Fibroblast of mammary gland (primary cell): ENCODE results near the gene LRMDA.

Experiments
- DNase-seq: peaks from one replicate; pipeline ENCODE4 v3.0.0-alpha.2; 2010; ENCODE audit warnings: low read depth
- H3K4me3 ChIP-seq: 2 replicates; pipeline ENCODE4 v1.5.1; 2011; ENCODE audit warnings: low read depth, mild to moderate bottlenecking, low read length, moderate library complexity; ENCODE audit not compliant: control insufficient read depth
- TF ChIP-seq, protein P1 (sequence below): conservative IDR thresholded peaks from 2 replicates; pipeline ENCODE4 v1.5.1; 2011; ENCODE audit warnings: low read depth, low read length, inconsistent platforms; ENCODE audit not compliant: control insufficient read depth, insufficient read depth

LRMDA gene

DNA sequence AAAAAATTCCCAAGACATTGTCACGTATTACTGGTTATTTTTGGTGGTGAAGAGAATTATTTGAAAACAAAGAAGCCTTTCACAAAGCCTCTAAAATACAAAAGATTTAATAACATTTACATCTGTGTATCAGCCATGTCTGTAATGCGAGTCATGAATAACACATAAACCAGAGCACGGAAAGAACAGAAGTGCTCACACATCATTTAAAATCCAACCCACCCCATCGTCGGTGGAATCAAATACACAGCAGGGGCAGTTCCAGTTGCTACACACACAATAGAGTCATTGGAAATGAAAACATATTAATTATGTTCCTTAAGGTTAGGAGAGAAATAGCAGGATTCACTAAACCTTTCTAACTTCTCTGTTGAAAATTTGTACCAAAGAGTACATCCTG, 1108.9 kb downstream of the LRMDA start:
- no peak for DNase-seq
- TF ChIP-seq, protein P1, sequence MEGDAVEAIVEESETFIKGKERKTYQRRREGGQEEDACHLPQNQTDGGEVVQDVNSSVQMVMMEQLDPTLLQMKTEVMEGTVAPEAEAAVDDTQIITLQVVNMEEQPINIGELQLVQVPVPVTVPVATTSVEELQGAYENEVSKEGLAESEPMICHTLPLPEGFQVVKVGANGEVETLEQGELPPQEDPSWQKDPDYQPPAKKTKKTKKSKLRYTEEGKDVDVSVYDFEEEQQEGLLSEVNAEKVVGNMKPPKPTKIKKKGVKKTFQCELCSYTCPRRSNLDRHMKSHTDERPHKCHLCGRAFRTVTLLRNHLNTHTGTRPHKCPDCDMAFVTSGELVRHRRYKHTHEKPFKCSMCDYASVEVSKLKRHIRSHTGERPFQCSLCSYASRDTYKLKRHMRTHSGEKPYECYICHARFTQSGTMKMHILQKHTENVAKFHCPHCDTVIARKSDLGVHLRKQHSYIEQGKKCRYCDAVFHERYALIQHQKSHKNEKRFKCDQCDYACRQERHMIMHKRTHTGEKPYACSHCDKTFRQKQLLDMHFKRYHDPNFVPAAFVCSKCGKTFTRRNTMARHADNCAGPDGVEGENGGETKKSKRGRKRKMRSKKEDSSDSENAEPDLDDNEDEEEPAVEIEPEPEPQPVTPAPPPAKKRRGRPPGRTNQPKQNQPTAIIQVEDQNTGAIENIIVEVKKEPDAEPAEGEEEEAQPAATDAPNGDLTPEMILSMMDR: no peak
- H3K4me3 ChIP-seq: no peak overlapping the region

DNA sequence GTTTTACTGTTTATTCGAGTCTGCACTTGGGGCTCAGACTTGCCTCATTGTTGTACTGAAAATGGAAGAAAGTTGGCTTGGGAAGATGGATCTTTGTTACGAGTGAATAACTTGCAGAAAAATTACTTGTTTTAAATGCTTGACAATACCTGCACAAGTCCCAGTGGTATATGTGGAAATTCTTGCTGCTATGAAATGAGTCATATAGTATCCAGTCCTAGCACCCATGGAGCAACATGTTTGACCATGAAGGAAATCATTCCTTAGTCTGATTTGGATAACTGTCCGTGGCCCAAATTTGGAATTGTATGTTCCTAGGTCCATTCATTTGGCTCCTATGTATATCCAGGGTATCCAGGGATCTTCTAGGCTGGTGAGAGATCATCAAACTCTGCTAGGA, 1109.4 kb downstream of the LRMDA start:
- DNase-seq: peak; percentile 8
- TF ChIP-seq, protein P1: no peak
- H3K4me3 ChIP-seq: no peak overlapping the region

DNA sequence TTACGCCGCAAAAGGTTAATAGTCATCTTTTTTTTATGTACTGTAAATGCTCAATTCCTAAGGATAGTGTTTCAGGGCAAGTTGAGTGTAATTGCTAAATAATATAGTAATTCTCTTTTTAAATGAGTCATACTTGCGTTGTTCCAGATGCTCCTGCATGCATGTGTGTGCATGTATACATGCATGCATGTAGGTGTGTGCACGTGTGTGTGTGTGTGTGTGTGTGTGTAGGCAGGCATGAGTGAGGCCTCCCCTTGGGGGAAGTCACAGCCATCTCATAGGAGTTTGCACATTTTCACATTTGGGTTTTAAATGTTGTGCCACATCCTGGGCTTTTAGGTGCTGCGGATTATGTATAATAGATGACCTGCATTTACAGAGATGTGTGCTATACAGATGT, 1110.4 kb downstream of the LRMDA start:
- no peak overlapping the region for H3K4me3 ChIP-seq
- no peak for DNase-seq
- TF ChIP-seq, protein P1: no peak

DNA sequence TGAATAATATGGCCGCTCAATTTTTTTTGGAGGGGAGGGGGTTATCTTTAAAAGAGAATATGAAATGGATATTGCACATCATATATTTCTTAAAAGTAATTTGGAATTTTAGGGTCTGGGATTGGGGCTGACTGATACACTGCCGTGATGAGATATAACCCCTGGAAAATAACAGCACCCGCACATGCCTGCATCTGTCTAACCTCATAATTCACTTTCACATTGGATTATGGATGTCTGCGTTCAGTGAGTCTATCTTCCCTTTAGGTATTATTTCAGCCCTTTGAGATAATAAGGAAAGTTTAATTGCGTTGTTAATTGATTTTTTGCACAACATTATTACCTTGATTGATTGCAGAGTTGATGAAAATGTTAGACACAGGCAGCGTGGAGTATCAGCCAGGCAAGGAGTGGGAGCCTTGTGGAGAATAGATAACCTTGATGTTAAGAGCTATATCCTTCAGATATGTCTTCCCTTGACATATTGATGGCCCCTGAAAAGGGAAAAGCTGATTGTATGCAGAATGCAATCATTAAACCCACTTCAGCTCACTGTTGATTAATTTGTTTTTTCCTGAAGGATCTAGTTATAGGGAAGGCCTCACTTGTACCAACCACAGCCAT, 1111.0 kb downstream of the LRMDA start:
- TF ChIP-seq, protein P1: no peak
- DNase-seq: no peak
- H3K4me3 ChIP-seq: no peak overlapping the region

DNA sequence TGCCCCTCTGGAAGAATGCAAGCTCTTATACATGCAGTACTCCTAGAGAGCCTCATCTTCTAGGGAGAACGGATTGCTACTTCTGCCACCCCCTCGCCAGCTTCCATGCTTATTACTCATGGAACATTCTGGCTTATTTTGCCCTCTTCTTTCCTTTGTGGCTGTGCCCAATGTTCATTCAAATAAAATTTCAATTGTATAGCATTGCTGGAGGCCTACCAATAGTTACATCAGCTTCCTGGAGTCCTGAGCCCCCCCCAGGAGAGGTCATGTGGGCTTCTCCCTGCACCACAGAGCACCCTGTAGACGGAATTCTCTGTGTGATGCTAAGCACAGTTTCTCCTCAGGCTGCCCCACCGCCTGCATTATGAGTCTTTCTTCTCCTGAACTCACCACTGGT, 1112.2 kb downstream of the LRMDA start:
- TF ChIP-seq, protein P1: no peak
- peak; percentile 22 for DNase-seq

DNA sequence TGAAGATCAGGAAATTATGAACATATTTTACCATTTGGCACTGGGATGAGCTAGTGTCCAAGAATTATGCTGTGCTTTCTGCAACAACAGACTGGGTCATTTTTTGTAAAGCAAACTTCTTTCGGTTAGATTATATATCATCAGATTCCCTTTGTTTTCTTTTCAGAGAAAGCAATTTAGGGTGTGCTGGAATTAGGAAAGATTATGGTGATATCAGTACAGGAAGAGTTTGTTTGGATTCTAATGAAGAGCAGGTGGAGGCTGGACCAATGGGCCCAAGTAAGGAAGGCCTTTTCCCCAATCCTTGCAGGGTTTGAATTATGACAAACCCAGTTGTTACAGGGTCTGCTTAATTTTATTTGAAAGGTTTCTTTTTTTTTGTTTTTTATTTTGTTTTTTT, 1113.4 kb downstream of the LRMDA start:
- TF ChIP-seq, protein P1: no peak
- no peak overlapping the region for H3K4me3 ChIP-seq

More for the DNA sequence above, 1112.2 kb downstream of the LRMDA start:
- no peak overlapping the region for H3K4me3 ChIP-seq

DNA sequence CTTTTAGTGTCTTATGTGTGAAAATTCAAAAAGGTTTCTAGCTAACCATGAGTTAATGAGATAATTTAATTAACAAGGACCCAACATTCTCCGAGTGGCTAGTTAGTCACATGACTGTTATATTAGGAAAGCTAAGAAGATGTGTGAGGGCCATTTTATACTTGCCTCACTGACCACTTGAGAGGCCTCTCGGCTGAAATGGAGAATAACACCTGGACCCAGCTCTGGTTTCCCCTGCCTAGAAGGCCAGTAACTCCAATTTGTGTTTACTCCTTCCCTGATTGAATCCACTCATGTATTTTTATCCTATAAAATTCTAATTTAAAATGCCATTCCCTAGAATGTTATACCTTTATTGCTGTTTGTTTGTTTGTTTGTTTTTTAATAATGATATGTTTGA, 1115.0 kb downstream of the LRMDA start:
- no peak for DNase-seq
- TF ChIP-seq, protein P1: no peak
- H3K4me3 ChIP-seq: no peak overlapping the region

More for the DNA sequence above, 1113.4 kb downstream of the LRMDA start:
- no peak for DNase-seq
